K562 (cell line): ENCODE results near the gene SEMA4G. TPM values are rescaled to one million over a fixed set of nuclear protein-coding genes. Genes with fewer than 3 reads are reported as not detected.

ENCODE experiments used
- AFF1 ChIP-seq, 2 experiments: fragments of 450-650 bp; IDR thresholded peaks; 2 replicates each; pipeline ENCODE4 v1.6.1; 2018; ENCODE audit warnings: mild to moderate bottlenecking in 2 of 2, low read depth in 1 of 2; ENCODE audit not compliant: partially characterized antibody in 2 of 2
- BHLHE40 ChIP-seq: IDR thresholded peaks from 2 replicates; pipeline ENCODE4 v1.6.1; 2011; ENCODE audit warnings: low read length, improper control_type of control experiment
- CREB5 ChIP-seq: fragments of 250-450 bp; sonication (Bioruptor Pico); IDR thresholded peaks from 2 replicates; pipeline ENCODE4 v1.5.0; 2020; ENCODE audit warnings: mild to moderate bottlenecking
- ETV6 ChIP-seq, 3 experiments: fragments of 150-350 bp in 1 of 3; sonication (generic) in 1 of 3; formaldehyde crosslinking in 1 of 3; IDR thresholded peaks; 2 replicates each; pipeline versions ENCODE4 v1.6.1 to v1.8.0; 2014 to 2022; ENCODE audit warnings: borderline replicate concordance in 2 of 3, low read depth in 2 of 3, antibody characterized with exemption in 1 of 3, low read length in 1 of 3, mild to moderate bottlenecking in 1 of 3, missing genetic modification reagents in 1 of 3
- GATA2 ChIP-seq: sonication (generic); formaldehyde crosslinking; IDR thresholded peaks from 2 replicates; pipeline ENCODE4 v1.4.0; 2020; ENCODE audit warnings: mild to moderate bottlenecking, missing genetic modification reagents
- KAT7 ChIP-seq: sonication (generic); formaldehyde crosslinking; IDR thresholded peaks from 2 replicates; pipeline ENCODE4 v1.8.0; 2022; ENCODE audit warnings: missing genetic modification reagents, mild to moderate bottlenecking, borderline replicate concordance
- MED1 ChIP-seq: sonication (generic); formaldehyde crosslinking; IDR thresholded peaks from 2 replicates; pipeline ENCODE4 v1.8.1; 2023; ENCODE audit warnings: missing genetic modification reagents, borderline replicate concordance
- NR0B1 ChIP-seq: fragments of 450-650 bp; IDR thresholded peaks from one replicate; pipeline ENCODE4 v1.6.1; 2018; ENCODE audit warnings: mild to moderate bottlenecking, moderate library complexity; ENCODE audit not compliant: partially characterized antibody
- RBM17 ChIP-seq: fragments of 200-400 bp; formaldehyde crosslinking; IDR thresholded peaks from 2 replicates; pipeline ENCODE4 v1.6.1; 2017; ENCODE audit warnings: low read depth, mild to moderate bottlenecking, low read length, borderline replicate concordance
- RERE ChIP-seq: sonication (generic); formaldehyde crosslinking; IDR thresholded peaks from 2 replicates; pipeline ENCODE4 v1.8.0; 2023; ENCODE audit warnings: missing genetic modification reagents, mild to moderate bottlenecking, borderline replicate concordance
- ZNF77 ChIP-seq: fragments of 250-450 bp; sonication (Bioruptor Pico); IDR thresholded peaks from 2 replicates; pipeline ENCODE4 v1.5.0; 2020
- polyA plus RNA-seq, 8 experiments: library from polyadenylated mRNA; depleted of rRNA in 4 of 8; stranded (reverse) in 5 of 8; unstranded in 3 of 8; fragments of >200 nt; fragmentation: Nextera tagmentation in 2 of 8; fragmentation: Illumina TruSeq in 1 of 8; extraction: Ambion mirVana in 2 of 8; extraction: Trizol in 1 of 8; gene quantifications; 2 replicates each; pipeline versions ENCODE4 v1.2.1 to v1.2.3, GENCODE V29; 2011 to 2014; ENCODE audit warnings: inconsistent platforms in 1 of 8, missing spikeins in 1 of 8
- total RNA-seq, 7 experiments: library from RNA; depleted of rRNA in 6 of 7; stranded (reverse); fragments of >200 nt in 6 of 7; fragmentation: Illumina TruSeq in 2 of 7; extraction: Trizol in 2 of 7; gene quantifications; 2 replicates each; pipeline versions ENCODE4 v1.2.1 to v1.2.3, GENCODE V29; 2011 to 2021; ENCODE audit warnings: low replicate concordance in 1 of 7

SEMA4G gene
- total and polyA plus RNA-seq, 9 of the 15 experiments (the other 6 are each of a cell fraction or from before 2014, with no cell fraction given): 0.40 to 7.8 (median 1.8) TPM

GRCh38 chr10:100927266-100927665, 42.0 kb upstream of the SEMA4G start (continued):
- TF ChIP-seq RERE (CRISPR knock-in tag) (no peak), CREB5 (CRISPR knock-in tag) (no peak), ZNF77 (CRISPR knock-in tag) (no peak), AFF1 (IDR thresholded peaks at IDR 0.05; ENCODE audit: low read depth in 1 of 2, partially characterized antibody in 2 of 2) (no peak), NR0B1 (no peak), BHLHE40 (no peak), KAT7 (no peak), GATA2 (CRISPR knock-in tag) (no peak), ETV6 (IDR thresholded peaks at IDR 0.05; ENCODE audit: borderline replicate concordance in 1 of 2, low read depth in 2 of 2, low read length in 1 of 2) (no peak), ETV6 (CRISPR knock-in tag; IDR thresholded peaks at IDR 0.05; ENCODE audit: borderline replicate concordance) (no peak), RBM17 (no peak), MED1 (CRISPR knock-in tag) (no peak)
